Liver (tissue), 9 donors: Measurements from ENCODE around the gene E2F2. TPM values are rescaled to one million over a fixed set of nuclear protein-coding genes. Genes with fewer than 3 reads are reported as not detected.
"Not testable (repeated sequence)": the region's sequence is repeated elsewhere in the genome, so short reads cannot be mapped to it uniquely, and the experiment has no call there.

ENCODE experiments used
- DNase-seq: peaks from one replicate; pipeline ENCODE4 v3.0.0-alpha.2; 2017; ENCODE audit warnings: low spot score
- H3K27ac ChIP-seq, 2 donors: one replicate each; pipeline ENCODE4 v1.7.0; 2013; ENCODE audit warnings: inconsistent platforms in 2 of 2, low read length in 2 of 2, control low read depth in 1 of 2, low read depth in 1 of 2, mild to moderate bottlenecking in 1 of 2
- H3K27me3 ChIP-seq, 4 donors: one replicate each; pipeline versions ENCODE4 v1.6.1 to v1.7.0; 2013; ENCODE audit warnings: low read length in 3 of 4, inconsistent platforms in 1 of 4, mild to moderate bottlenecking in 1 of 4, moderate library complexity in 1 of 4; ENCODE audit not compliant: control insufficient read depth in 4 of 4, insufficient read depth in 4 of 4
- H3K36me3 ChIP-seq, 4 donors: one replicate each; pipeline versions ENCODE4 v1.6.1 to v1.7.0; 2013; ENCODE audit warnings: low read length in 3 of 4, mild to moderate bottlenecking in 3 of 4, low read depth in 1 of 4, moderate library complexity in 1 of 4; ENCODE audit not compliant: control insufficient read depth in 4 of 4, insufficient read depth in 3 of 4
- H3K4me1 ChIP-seq, 4 donors: one replicate each; pipeline versions ENCODE4 v1.6.1 to v1.7.0; 2013; ENCODE audit warnings: low read length in 3 of 4, mild to moderate bottlenecking in 3 of 4, moderate library complexity in 1 of 4; ENCODE audit not compliant: control insufficient read depth in 4 of 4, insufficient read depth in 4 of 4
- H3K4me3 ChIP-seq, 3 donors: one replicate each; pipeline versions ENCODE4 v1.6.1 to v1.7.0; 2013; ENCODE audit warnings: low read length in 3 of 3, control low read depth in 1 of 3, low read depth in 1 of 3, mild to moderate bottlenecking in 1 of 3
- H3K9ac ChIP-seq, 2 donors: one replicate each; pipeline ENCODE4 v1.7.0; 2013; ENCODE audit warnings: low read length in 2 of 2, mild to moderate bottlenecking in 2 of 2, moderate library complexity in 2 of 2, control low read depth in 1 of 2, low read depth in 1 of 2
- H3K9me3 ChIP-seq, 4 donors: one replicate each; pipeline versions ENCODE4 v1.6.1 to v1.7.0; 2013; ENCODE audit warnings: low read length in 3 of 4; ENCODE audit not compliant: control insufficient read depth in 4 of 4
- EGR1 ChIP-seq, 2 donors: IDR thresholded peaks; 2 replicates each; pipeline ENCODE4 v1.6.1; 2016 to 2018; ENCODE audit warnings: antibody characterized with exemption in 2 of 2, low read depth in 2 of 2
- FOXA1 ChIP-seq: IDR thresholded peaks from 2 replicates; pipeline ENCODE4 v1.6.1; 2016; ENCODE audit warnings: antibody characterized with exemption
- FOXA2 ChIP-seq: IDR thresholded peaks from 2 replicates; pipeline ENCODE4 v1.6.1; 2016; ENCODE audit warnings: antibody characterized with exemption
- GABPA ChIP-seq, 2 donors: IDR thresholded peaks in 1 of 2; conservative IDR thresholded peaks in 1 of 2; 2 replicates each; pipeline ENCODE4 v1.6.1; 2016; ENCODE audit warnings: antibody characterized with exemption in 2 of 2, mild to moderate bottlenecking in 1 of 2, moderate library complexity in 1 of 2
- HNF4A ChIP-seq, 2 donors: conservative IDR thresholded peaks; 2 replicates each; pipeline ENCODE4 v1.6.1; 2016; ENCODE audit warnings: antibody characterized with exemption in 2 of 2, mild to moderate bottlenecking in 2 of 2
- HNF4G ChIP-seq: IDR thresholded peaks from 2 replicates; pipeline ENCODE4 v1.6.1; 2016; ENCODE audit warnings: antibody characterized with exemption
- JUND ChIP-seq, 2 donors: IDR thresholded peaks; 2 replicates each; pipeline ENCODE4 v1.6.1; 2016; ENCODE audit warnings: antibody characterized with exemption in 2 of 2
- NR2F2 ChIP-seq: IDR thresholded peaks from 2 replicates; pipeline ENCODE4 v1.6.1; 2016; ENCODE audit warnings: antibody characterized with exemption
- RAD21 ChIP-seq, 2 donors: IDR thresholded peaks; 2 replicates each; pipeline ENCODE4 v1.6.1; 2016; ENCODE audit warnings: antibody characterized with exemption in 2 of 2, mild to moderate bottlenecking in 2 of 2
- RXRA ChIP-seq, 2 donors: IDR thresholded peaks; 2 replicates each; pipeline ENCODE4 v1.6.1; 2017 to 2018; ENCODE audit warnings: antibody characterized with exemption in 2 of 2, mild to moderate bottlenecking in 1 of 2
- SP1 ChIP-seq: IDR thresholded peaks from 2 replicates; pipeline ENCODE4 v1.6.1; 2018; ENCODE audit warnings: antibody characterized with exemption, mild to moderate bottlenecking
- TAF1 ChIP-seq: conservative IDR thresholded peaks from 2 replicates; pipeline ENCODE4 v1.6.1; 2016; ENCODE audit warnings: antibody characterized with exemption, mild to moderate bottlenecking
- YY1 ChIP-seq: IDR thresholded peaks from 2 replicates; pipeline ENCODE4 v1.6.1; 2016; ENCODE audit warnings: antibody characterized with exemption, mild to moderate bottlenecking
- WGBS: extraction: QIAGEN DNeasy Blood & Tissue Kit; methylation state at CpG from one replicate; pipeline ENCODE4 v1.1.7; 2013; 5-methylcytosine and 5-hydroxymethylcytosine counted together
- polyA plus RNA-seq, 2 donors: library from polyadenylated mRNA; stranded (reverse) in 1 of 2; unstranded in 1 of 2; fragments of 200-250 nt in 1 of 2; fragments of >200 nt in 1 of 2; fragmentation: Nextera tagmentation in 1 of 2; extraction: Ambion mirVana in 1 of 2; gene quantifications; one replicate each; pipeline versions ENCODE4 v1.2.1 to v1.2.3, GENCODE V29; 2013 to 2015
- total RNA-seq, 2 donors: library from RNA; depleted of rRNA; stranded (reverse); fragments of >200 nt; gene quantifications; one replicate each; pipeline ENCODE4 v1.2.3, GENCODE V29; 2014
- TF ChIP-seq, protein P1 (sequence below): IDR thresholded peaks from 2 replicates; pipeline ENCODE4 v1.6.1; 2016; ENCODE audit warnings: antibody characterized with exemption, mild to moderate bottlenecking
- TF ChIP-seq, protein P2 (sequence below): fragments of 150-350 bp; IDR thresholded peaks from 2 replicates; pipeline ENCODE4 v1.5.1; 2017; ENCODE audit warnings: improper control_type of control experiment, low read depth, low read length; ENCODE audit not compliant: missing input control
- TF ChIP-seq, protein P3 (sequence below): IDR thresholded peaks from 2 replicates; pipeline ENCODE4 v1.6.1; 2016; ENCODE audit warnings: antibody characterized with exemption
- TF ChIP-seq, protein P4 (sequence below): IDR thresholded peaks from 2 replicates; pipeline ENCODE4 v1.6.1; 2016; ENCODE audit warnings: antibody characterized with exemption
- TF ChIP-seq, protein P5 (sequence below): IDR thresholded peaks from 2 replicates; pipeline ENCODE4 v1.6.1; 2016; ENCODE audit warnings: antibody characterized with exemption
- donor health status: healthy.
- donor health status: healthy.
- donor health status: healthy.
- donor health status: healthy.
- donor health status: healthy.

Gene E2F2
- total and polyA plus RNA-seq, 4 donors = 0.08 to 79.9 (median 0.44) TPM

DNA sequence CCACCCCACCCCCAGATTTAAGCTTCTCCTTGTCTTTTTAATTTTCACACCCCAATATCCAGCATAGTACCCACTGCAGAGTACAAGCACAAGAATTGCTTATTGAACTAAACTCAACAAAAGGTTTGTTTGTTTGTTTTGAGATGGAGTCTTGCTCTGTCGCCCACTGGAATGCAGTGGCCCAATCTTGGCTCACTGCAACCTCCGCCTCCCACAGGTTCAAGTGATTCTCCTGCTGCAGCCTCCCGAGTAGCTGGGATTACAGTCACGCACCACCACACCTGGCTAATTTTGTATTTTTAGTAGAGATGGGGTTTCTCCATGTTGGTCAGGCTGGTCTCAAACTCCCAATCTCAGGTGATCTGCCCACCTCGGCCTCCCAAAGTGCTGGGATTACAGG lies 11.9 kb upstream of the E2F2 start:
- not testable (repeated sequence) for DNase-seq, H3K4me3 ChIP-seq, H3K36me3 ChIP-seq, H3K9me3 ChIP-seq, H3K27ac ChIP-seq, H3K27me3 ChIP-seq, H3K4me1 ChIP-seq, H3K9ac ChIP-seq
- WGBS = 85% methylated on average over 5 of the region's 5 CpGs

DNA sequence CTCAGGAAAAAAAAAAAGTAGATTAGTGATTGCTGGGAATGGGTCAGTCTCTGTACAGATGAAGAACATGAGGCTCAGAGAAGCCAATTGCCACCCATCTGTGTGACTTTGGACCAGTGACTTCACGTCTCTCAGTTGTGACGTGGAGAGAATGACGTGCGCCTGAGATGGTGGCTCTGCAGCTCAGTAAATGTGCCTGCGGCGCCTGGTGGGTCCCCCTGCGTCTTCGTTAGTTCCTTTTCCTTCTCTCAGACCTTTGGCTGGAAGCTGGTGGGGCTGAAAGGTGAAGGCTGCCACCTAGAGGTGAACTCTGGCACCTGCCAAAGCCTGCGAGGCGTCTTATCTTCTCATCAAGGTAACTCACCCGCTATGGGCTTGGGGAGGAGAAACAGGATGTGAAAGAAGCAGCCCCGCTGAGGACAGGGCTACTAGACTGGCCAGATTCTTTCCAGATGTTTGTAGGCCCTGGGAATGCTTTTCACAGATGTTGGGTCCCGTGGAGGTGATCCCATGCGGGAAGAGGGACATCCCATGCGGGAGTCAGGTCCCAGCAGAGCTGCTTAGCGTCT lies 8.7 kb upstream of the E2F2 start:
- Histone ChIP-seq H3K9ac (peak overlapping the region in 1 of 2 donors; percentile 22), H3K27me3 (no peaks in the 10 kb centered on the region), H3K4me1 (peaks cover 0 to 6% (median 5%) of the 10 kb centered on the region in 4 donors), H3K27ac (no peak overlapping the region), H3K9me3 (no peaks in the 10 kb centered on the region), H3K4me3 (peak overlapping the region in 1 of 3 donors; percentile 18), H3K36me3 (no peaks in the 10 kb centered on the region)
- 5% methylated on average over 16 of the region's 16 CpGs for WGBS
- TF ChIP-seq HNF4G (no peak), HNF4A (conservative IDR thresholded peaks at IDR 0.05) (peak; percentile 17 to 24), RXRA (IDR thresholded peaks at IDR 0.05) (peak; percentile 17 to 45), TAF1 (no peak), FOXA1 (no peak), SP1 (no peak), YY1 (no peak), GABPA (IDR thresholded peaks at IDR 0.05 in 1 of 2, conservative IDR thresholded peaks at IDR 0.05 in 1 of 2) (no peak), FOXA2 (no peak), EGR1 (IDR thresholded peaks at IDR 0.05; ENCODE audit: low read depth in 2 of 2) (no peak), NR2F2 (peak; percentile 65), JUND (IDR thresholded peaks at IDR 0.05) (no peak), RAD21 (IDR thresholded peaks at IDR 0.05) (peak; percentile 96 to 98)
- TF ChIP-seq, protein P1, sequence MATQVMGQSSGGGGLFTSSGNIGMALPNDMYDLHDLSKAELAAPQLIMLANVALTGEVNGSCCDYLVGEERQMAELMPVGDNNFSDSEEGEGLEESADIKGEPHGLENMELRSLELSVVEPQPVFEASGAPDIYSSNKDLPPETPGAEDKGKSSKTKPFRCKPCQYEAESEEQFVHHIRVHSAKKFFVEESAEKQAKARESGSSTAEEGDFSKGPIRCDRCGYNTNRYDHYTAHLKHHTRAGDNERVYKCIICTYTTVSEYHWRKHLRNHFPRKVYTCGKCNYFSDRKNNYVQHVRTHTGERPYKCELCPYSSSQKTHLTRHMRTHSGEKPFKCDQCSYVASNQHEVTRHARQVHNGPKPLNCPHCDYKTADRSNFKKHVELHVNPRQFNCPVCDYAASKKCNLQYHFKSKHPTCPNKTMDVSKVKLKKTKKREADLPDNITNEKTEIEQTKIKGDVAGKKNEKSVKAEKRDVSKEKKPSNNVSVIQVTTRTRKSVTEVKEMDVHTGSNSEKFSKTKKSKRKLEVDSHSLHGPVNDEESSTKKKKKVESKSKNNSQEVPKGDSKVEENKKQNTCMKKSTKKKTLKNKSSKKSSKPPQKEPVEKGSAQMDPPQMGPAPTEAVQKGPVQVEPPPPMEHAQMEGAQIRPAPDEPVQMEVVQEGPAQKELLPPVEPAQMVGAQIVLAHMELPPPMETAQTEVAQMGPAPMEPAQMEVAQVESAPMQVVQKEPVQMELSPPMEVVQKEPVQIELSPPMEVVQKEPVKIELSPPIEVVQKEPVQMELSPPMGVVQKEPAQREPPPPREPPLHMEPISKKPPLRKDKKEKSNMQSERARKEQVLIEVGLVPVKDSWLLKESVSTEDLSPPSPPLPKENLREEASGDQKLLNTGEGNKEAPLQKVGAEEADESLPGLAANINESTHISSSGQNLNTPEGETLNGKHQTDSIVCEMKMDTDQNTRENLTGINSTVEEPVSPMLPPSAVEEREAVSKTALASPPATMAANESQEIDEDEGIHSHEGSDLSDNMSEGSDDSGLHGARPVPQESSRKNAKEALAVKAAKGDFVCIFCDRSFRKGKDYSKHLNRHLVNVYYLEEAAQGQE = no peak
- TF ChIP-seq, protein P2, sequence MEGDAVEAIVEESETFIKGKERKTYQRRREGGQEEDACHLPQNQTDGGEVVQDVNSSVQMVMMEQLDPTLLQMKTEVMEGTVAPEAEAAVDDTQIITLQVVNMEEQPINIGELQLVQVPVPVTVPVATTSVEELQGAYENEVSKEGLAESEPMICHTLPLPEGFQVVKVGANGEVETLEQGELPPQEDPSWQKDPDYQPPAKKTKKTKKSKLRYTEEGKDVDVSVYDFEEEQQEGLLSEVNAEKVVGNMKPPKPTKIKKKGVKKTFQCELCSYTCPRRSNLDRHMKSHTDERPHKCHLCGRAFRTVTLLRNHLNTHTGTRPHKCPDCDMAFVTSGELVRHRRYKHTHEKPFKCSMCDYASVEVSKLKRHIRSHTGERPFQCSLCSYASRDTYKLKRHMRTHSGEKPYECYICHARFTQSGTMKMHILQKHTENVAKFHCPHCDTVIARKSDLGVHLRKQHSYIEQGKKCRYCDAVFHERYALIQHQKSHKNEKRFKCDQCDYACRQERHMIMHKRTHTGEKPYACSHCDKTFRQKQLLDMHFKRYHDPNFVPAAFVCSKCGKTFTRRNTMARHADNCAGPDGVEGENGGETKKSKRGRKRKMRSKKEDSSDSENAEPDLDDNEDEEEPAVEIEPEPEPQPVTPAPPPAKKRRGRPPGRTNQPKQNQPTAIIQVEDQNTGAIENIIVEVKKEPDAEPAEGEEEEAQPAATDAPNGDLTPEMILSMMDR = peak; percentile 93
- TF ChIP-seq, protein P3, sequence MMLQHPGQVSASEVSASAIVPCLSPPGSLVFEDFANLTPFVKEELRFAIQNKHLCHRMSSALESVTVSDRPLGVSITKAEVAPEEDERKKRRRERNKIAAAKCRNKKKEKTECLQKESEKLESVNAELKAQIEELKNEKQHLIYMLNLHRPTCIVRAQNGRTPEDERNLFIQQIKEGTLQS = no peak
- TF ChIP-seq, protein P4, sequence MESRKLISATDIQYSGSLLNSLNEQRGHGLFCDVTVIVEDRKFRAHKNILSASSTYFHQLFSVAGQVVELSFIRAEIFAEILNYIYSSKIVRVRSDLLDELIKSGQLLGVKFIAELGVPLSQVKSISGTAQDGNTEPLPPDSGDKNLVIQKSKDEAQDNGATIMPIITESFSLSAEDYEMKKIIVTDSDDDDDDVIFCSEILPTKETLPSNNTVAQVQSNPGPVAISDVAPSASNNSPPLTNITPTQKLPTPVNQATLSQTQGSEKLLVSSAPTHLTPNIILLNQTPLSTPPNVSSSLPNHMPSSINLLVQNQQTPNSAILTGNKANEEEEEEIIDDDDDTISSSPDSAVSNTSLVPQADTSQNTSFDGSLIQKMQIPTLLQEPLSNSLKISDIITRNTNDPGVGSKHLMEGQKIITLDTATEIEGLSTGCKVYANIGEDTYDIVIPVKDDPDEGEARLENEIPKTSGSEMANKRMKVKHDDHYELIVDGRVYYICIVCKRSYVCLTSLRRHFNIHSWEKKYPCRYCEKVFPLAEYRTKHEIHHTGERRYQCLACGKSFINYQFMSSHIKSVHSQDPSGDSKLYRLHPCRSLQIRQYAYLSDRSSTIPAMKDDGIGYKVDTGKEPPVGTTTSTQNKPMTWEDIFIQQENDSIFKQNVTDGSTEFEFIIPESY = no peak
- TF ChIP-seq, protein P5, sequence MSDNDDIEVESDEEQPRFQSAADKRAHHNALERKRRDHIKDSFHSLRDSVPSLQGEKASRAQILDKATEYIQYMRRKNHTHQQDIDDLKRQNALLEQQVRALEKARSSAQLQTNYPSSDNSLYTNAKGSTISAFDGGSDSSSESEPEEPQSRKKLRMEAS = no peak
- DNase-seq = peak; percentile 92
